Prostate gland (tissue), 2 donors: ENCODE measurements around the gene KAZN.

Source experiments
- CTCF ChIP-seq, 4 experiments: fragments of 200-600 bp in 2 of 4; fragments of 450-650 bp in 2 of 4; sonication (generic) in 2 of 4; IDR thresholded peaks; 1 replicate in 3 of 4; 2 replicates in 1 of 4; pipeline ENCODE4 v1.5.1; 2016 to 2019; ENCODE audit warnings: antibody characterized with exemption in 4 of 4, mild to moderate bottlenecking in 2 of 4, moderate library complexity in 2 of 4
- POLR2A ChIP-seq: fragments of 450-650 bp; IDR thresholded peaks from one replicate; pipeline ENCODE4 v1.6.1; 2016; ENCODE audit warnings: antibody characterized with exemption, mild to moderate bottlenecking

GRCh38 chr1:14903922-14904321 lies 305.4 kb downstream of the KAZN start:
- no peak for TF ChIP-seq CTCF (IDR thresholded peaks at IDR 0.05)
- TF ChIP-seq POLR2A, result no peak
